Measurements from ENCODE around the gene CACNA2D4. TPM values are rescaled to one million over a fixed set of nuclear protein-coding genes. Genes with fewer than 3 reads are reported as not detected.
A peak's percentile ranks its signal among the peaks of the same experiment; 100 is the strongest.

Gene CACNA2D4
- total and polyA plus RNA-seq, 8 donors, result 0.60 to 3.1 (median 2.0) TPM

DNA sequence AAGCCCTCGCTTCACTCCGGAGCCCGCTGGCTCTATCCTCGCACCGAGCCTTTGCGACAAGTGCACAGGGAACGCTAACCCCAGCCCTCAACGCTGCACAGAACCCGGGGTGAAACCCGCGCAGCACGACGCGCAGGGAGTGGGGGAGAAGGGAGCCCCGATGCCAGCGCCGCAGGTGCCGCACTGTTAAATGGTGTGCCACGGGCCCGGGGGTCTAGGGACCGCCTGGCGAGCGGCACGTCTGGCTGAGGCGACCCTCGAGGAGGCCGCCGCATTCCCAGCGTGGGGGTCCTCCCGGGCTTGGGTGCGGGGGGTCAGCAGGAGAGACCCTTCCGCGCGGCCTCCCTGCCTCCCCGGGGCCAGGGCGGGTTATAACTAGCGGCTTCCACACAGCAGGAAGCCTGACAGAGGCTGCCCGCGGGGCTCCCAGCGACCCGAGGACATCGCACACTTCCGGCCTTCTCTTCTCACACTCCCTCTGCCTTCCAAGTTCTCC lies 121.9 kb downstream of the CACNA2D4 start:
- Histone ChIP-seq H3K27ac (peak overlapping the region; percentile 2 to 66 (median 59)), H3K4me3 (peak overlapping the region; percentile 37 to 61 (median 54)), H3K27me3 (no peaks in the 10 kb centered on the region), H3K4me1 (peaks cover 0 to 6% (median 3%) of the 10 kb centered on the region in 3 donors), H3K9me3 (no peaks in the 10 kb centered on the region), H3K36me3 (no peaks in the 10 kb centered on the region)
- ATAC-seq, result peak; percentile 39 to 56 (median 48)
- intact Hi-C loops (cut with DNase I), result loop anchor here (5.0 to 10.0 kb wide), 2 partner anchors 141 to 152 kb away; no protein-coding TSS in a partner anchor
- no peak for FAIRE-seq
- WGBS, 2 donors, result 3 to 5% methylated on average over 39 to 43 of the region's 43 CpGs
- DNase-seq, result peak in 2 of 6 donors; percentile 56 to 71
- TF ChIP-seq, protein P1, sequence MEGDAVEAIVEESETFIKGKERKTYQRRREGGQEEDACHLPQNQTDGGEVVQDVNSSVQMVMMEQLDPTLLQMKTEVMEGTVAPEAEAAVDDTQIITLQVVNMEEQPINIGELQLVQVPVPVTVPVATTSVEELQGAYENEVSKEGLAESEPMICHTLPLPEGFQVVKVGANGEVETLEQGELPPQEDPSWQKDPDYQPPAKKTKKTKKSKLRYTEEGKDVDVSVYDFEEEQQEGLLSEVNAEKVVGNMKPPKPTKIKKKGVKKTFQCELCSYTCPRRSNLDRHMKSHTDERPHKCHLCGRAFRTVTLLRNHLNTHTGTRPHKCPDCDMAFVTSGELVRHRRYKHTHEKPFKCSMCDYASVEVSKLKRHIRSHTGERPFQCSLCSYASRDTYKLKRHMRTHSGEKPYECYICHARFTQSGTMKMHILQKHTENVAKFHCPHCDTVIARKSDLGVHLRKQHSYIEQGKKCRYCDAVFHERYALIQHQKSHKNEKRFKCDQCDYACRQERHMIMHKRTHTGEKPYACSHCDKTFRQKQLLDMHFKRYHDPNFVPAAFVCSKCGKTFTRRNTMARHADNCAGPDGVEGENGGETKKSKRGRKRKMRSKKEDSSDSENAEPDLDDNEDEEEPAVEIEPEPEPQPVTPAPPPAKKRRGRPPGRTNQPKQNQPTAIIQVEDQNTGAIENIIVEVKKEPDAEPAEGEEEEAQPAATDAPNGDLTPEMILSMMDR (IDR thresholded peaks at IDR 0.05), result no peak

DNA sequence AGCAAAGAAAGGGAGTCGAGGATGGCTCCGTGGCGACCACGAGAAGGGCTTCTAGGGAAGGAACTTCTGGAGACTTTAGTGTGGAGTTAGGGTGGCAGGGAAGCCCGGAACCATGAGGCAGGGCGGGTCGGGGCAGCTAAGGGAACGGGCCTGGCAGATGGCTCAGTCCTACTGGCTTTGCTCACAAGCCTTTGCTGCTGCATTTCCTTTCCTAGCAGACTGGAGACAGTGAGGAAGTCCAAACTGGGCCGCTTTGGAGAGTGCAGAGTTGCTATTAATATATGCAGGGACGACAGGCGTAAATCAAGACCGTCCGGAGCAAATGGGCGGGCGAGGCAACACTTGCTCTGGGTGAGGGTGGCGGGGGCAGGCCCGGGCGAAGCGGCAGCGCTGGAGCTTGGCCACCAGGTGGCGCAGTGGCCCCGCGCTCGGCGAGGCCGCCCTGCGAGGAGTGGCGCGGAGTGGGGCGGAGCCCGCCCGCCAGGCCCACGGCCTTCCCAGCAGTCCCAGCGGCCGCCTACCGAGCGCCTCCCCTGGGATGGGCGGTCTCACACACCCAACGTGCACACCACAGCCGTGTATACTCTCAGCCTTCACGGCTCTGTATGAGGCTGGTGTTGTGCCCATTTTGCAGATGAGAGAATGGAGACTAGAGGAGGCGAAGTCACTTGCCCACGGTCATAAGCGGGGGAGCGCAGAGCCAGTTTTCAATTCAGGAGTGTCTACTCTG lies 122.5 kb downstream of the CACNA2D4 start:
- Histone ChIP-seq H3K4me1 (peaks cover 0 to 6% (median 3%) of the 10 kb centered on the region in 3 donors), H3K9me3 (no peaks in the 10 kb centered on the region), H3K36me3 (no peaks in the 10 kb centered on the region), H3K27me3 (no peaks in the 10 kb centered on the region), H3K4me3 (peak overlapping the region; percentile 37 to 61 (median 54)), H3K27ac (peak overlapping the region; percentile 2 to 66 (median 59))
- DNase-seq, result peak; percentile 91 to 99 (median 95)
- WGBS, 2 donors, result 3 to 4% methylated on average over 45 of the region's 45 CpGs
- peak; percentile 94 to 96 (median 95) for ATAC-seq
- intact Hi-C loops (cut with DNase I), result loop anchor here (5.0 to 10.0 kb wide), 2 partner anchors 141 to 151 kb away; no protein-coding TSS in a partner anchor
- FAIRE-seq, result no peak
- TF ChIP-seq, protein P1 (IDR thresholded peaks at IDR 0.05), result peak; percentile 98 to 99 (median 98)

DNA sequence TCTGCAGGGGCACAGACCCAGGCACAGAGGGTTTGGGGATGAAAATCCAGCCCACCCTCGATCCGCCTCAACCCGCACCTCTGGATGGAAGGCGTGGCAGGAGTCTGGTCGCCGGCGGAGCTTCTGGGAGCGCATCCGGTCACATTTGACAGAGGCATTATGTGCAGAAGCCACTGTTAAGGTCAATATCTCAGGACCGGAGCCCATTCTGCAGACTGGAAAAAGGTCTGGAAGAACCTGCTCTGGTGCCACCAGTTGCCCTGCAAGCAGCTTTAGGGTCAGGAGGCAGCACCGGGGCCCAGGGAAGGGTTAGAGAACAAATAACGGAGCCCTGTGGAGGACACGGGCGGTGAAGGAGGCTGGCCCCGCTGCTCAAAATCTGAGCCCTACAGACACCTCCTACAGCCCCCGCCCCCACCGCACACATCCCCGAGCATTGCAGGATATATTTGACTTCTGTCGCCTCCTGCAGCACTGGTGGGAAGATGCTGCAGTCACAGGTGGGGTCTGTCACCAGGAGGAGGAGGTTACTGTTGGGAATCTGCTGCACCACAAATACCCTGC lies 123.1 kb downstream of the CACNA2D4 start:
- intact Hi-C loops (cut with DNase I), result loop anchor here (5.0 to 10.0 kb wide), 2 partner anchors 142 to 151 kb away; no protein-coding TSS in a partner anchor
- FAIRE-seq (no peak), DNase-seq (peak in 1 of 6 donors; percentile 44), ATAC-seq (no peak)
- TF ChIP-seq, protein P1 (IDR thresholded peaks at IDR 0.05), result no peak
- WGBS, 2 donors, result 62 to 69% methylated on average over 19 of the region's 19 CpGs
- no peaks in the 10 kb centered on the region for H3K27me3 ChIP-seq
- no peak overlapping the region for H3K4me3 ChIP-seq
- peaks cover 0 to 6% (median 3%) of the 10 kb centered on the region in 3 donors for H3K4me1 ChIP-seq
- no peak overlapping the region for H3K27ac ChIP-seq
- no peaks in the 10 kb centered on the region for H3K36me3 ChIP-seq
- H3K9me3 ChIP-seq, result no peaks in the 10 kb centered on the region

DNA sequence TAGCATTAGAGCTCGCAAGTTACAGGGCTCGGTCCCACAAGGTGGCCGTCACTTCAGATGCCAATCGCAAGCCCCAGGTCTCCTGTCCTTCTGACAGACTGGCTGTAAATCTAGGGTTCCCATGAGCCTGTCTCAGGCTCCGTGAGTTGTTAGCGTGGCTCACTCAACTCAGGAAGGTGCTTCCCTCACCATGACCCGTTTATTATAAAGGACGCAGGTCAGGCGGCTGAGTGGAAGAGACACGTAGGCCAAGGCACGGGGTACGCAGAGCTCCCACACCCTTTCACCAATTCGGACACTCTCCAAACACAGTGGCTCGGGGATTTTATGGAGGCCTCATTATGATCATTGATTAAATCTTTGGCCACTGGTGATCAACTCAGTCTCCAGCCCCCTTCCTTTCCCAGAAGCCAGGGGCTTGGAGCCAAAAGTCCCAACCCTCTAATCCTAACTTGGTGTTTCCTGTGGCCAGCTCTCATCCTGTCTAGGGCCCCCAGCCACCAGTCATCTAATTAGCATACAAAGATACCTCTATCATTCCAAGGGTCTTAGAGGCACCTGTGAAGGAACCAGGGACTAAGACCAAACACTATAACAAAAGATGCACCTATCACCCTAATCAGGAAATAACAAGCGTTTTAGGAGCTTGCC lies 123.9 kb downstream of the CACNA2D4 start:
- DNase-seq (no peak), FAIRE-seq (no peak), ATAC-seq (no peak)
- intact Hi-C loops (cut with DNase I), result loop anchor here (5.0 to 10.0 kb wide), 3 partner anchors 142 to 150 kb away; no protein-coding TSS in a partner anchor
- Histone ChIP-seq H3K36me3 (no peaks in the 10 kb centered on the region), H3K27me3 (no peaks in the 10 kb centered on the region), H3K9me3 (no peaks in the 10 kb centered on the region), H3K4me1 (peaks cover 0 to 6% (median 3%) of the 10 kb centered on the region in 3 donors), H3K4me3 (no peak overlapping the region), H3K27ac (no peak overlapping the region)
- TF ChIP-seq, protein P1 (IDR thresholded peaks at IDR 0.05), result no peak
- WGBS, 2 donors, result 72 to 78% methylated on average over 15 of the region's 15 CpGs
